Astrocyte (in vitro differentiated cells and primary cell): ENCODE data around the gene DIP2A. TPM values are rescaled to one million over a fixed set of nuclear protein-coding genes. Genes with fewer than 3 reads are reported as not detected.

Experiments used
- DNase-seq: peaks from one replicate; pipeline ENCODE4 v3.0.0-alpha.2; 2010; ENCODE audit warnings: low read depth
- FAIRE-seq: peaks from 2 replicates; lab custom pipeline; 2011; peaks lifted over from hg19 to GRCh38; lab: Jason Lieb, UNC
- H2AFZ ChIP-seq: 2 replicates; pipeline ENCODE4 v1.6.0; 2012; ENCODE audit warnings: low read depth, low read length, inconsistent platforms
- H3K27ac ChIP-seq: 2 replicates; pipeline ENCODE4 v1.5.1; 2011; ENCODE audit warnings: low read depth, low read length, inconsistent platforms
- H3K27me3 ChIP-seq: 2 replicates; pipeline ENCODE4 v1.6.0; 2011; ENCODE audit warnings: low read length, inconsistent platforms; ENCODE audit not compliant: insufficient read depth
- H3K36me3 ChIP-seq: 2 replicates; pipeline ENCODE4 v1.5.1; 2011; ENCODE audit warnings: low read length, inconsistent platforms; ENCODE audit not compliant: insufficient read depth
- H3K4me1 ChIP-seq: 2 replicates; pipeline ENCODE4 v1.5.1; 2011; ENCODE audit warnings: low read length, inconsistent platforms; ENCODE audit not compliant: insufficient read depth
- H3K4me2 ChIP-seq: 2 replicates; pipeline ENCODE4 v1.6.0; 2012; ENCODE audit warnings: low read length, inconsistent platforms
- H3K4me3 ChIP-seq: 2 replicates; pipeline ENCODE4 v1.5.1; 2011; ENCODE audit warnings: low read depth, mild to moderate bottlenecking, low read length, inconsistent platforms; ENCODE audit not compliant: insufficient read depth
- H3K79me2 ChIP-seq: 2 replicates; pipeline ENCODE4 v1.6.0; 2012; ENCODE audit warnings: mild to moderate bottlenecking, low read length, inconsistent platforms; ENCODE audit not compliant: insufficient read depth
- H3K9ac ChIP-seq: 2 replicates; pipeline ENCODE4 v1.6.0; 2012; ENCODE audit warnings: mild to moderate bottlenecking, low read length, inconsistent platforms
- H3K9me3 ChIP-seq: 2 replicates; pipeline ENCODE4 v1.5.1; 2012; ENCODE audit warnings: low read depth, mild to moderate bottlenecking, low read length, inconsistent platforms; ENCODE audit not compliant: insufficient read depth
- H4K20me1 ChIP-seq: 2 replicates; pipeline ENCODE4 v1.6.0; 2012; ENCODE audit warnings: low read length, inconsistent platforms; ENCODE audit not compliant: insufficient read depth
- H3K27ac Mint-ChIP-seq: one replicate; pipeline ENCODE4 v1.8.0; 2021; ENCODE audit warnings: mild to moderate bottlenecking, mixed read lengths; ENCODE audit not compliant: unreplicated experiment
- H3K27me3 Mint-ChIP-seq: one replicate; pipeline ENCODE4 v1.8.0; 2021; ENCODE audit warnings: low read depth, mixed read lengths; ENCODE audit not compliant: unreplicated experiment
- H3K36me3 Mint-ChIP-seq: one replicate; pipeline ENCODE4 v1.8.0; 2021; ENCODE audit warnings: low read depth, mixed read lengths; ENCODE audit not compliant: unreplicated experiment
- H3K4me1 Mint-ChIP-seq: one replicate; pipeline ENCODE4 v1.8.0; 2021; ENCODE audit warnings: low read depth, mixed read lengths; ENCODE audit not compliant: unreplicated experiment
- H3K4me3 Mint-ChIP-seq: one replicate; pipeline ENCODE4 v1.8.0; 2021; ENCODE audit warnings: mild to moderate bottlenecking, moderate library complexity, mixed read lengths; ENCODE audit not compliant: unreplicated experiment
- H3K9me3 Mint-ChIP-seq: one replicate; pipeline ENCODE4 v1.8.0; 2021; ENCODE audit warnings: mild to moderate bottlenecking, mixed read lengths; ENCODE audit not compliant: unreplicated experiment
- EZH2 ChIP-seq: IDR thresholded peaks from 2 replicates; pipeline ENCODE4 v1.6.1; 2012; ENCODE audit warnings: mild to moderate bottlenecking, low read length, inconsistent platforms; ENCODE audit not compliant: insufficient read depth
- total RNA-seq: library from RNA; stranded (reverse); gene quantifications from 2 replicates; pipeline ENCODE4 v1.2.1, GENCODE V29; 2021
- TF ChIP-seq, protein P1 (sequence below): IDR thresholded peaks from 2 replicates; pipeline ENCODE4 v1.5.1; 2011; ENCODE audit warnings: low read depth, mild to moderate bottlenecking, inconsistent platforms, low read length, moderate library complexity; ENCODE audit not compliant: insufficient read depth

DIP2A gene
- total RNA-seq, 1 donor from 2014 or later: 35.4 TPM

DNA sequence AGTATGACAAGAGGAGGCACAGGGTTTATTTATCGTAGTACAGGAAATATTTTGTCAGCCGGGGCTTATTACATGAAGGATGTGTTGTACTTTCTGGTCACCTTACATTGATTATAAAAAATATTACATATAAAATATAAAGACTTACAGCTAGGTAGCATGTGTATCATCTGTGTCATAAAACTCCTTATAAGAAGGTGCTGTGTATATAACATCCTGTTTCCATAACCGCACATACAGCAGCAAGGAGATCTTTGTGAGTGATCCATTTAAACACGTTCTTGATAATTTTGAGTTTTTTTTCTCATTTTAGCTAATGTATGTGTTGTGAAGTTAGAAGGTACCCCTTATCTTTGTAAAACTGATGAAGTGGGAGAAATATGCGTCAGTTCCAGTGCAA, 86.1 kb downstream of the DIP2A start:
- H3K36me3 ChIP-seq: peaks cover 17% of the 10 kb centered on the region
- no peaks in the 10 kb centered on the region for H3K4me1 Mint-ChIP-seq

DNA sequence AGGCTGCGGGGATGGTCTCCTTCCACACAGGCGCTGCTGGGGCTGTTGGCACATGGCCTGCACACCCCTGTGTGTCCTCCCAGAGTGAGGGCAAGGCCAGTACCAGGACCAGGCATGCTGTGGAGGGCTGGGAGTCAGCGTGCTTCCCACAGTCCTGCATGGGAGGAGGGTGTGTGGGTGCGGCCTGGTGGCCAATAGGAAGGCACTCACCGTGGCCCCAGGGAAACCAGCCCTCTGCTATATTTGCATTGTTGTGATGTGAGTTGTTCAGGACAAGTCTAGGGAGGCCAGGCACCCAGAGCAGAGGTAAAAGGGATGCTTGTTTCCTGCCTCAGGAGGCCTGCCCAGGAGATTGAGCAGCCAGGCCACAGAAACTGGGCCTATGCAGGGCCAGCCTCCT, 86.7 kb downstream of the DIP2A start:
- no peak overlapping the region for H3K27ac ChIP-seq
- TF ChIP-seq, protein P1, sequence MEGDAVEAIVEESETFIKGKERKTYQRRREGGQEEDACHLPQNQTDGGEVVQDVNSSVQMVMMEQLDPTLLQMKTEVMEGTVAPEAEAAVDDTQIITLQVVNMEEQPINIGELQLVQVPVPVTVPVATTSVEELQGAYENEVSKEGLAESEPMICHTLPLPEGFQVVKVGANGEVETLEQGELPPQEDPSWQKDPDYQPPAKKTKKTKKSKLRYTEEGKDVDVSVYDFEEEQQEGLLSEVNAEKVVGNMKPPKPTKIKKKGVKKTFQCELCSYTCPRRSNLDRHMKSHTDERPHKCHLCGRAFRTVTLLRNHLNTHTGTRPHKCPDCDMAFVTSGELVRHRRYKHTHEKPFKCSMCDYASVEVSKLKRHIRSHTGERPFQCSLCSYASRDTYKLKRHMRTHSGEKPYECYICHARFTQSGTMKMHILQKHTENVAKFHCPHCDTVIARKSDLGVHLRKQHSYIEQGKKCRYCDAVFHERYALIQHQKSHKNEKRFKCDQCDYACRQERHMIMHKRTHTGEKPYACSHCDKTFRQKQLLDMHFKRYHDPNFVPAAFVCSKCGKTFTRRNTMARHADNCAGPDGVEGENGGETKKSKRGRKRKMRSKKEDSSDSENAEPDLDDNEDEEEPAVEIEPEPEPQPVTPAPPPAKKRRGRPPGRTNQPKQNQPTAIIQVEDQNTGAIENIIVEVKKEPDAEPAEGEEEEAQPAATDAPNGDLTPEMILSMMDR: no peak
- no peak for TF ChIP-seq EZH2
- H3K27me3 Mint-ChIP-seq: no peaks in the 10 kb centered on the region
- H3K9ac ChIP-seq: no peak overlapping the region
- H3K4me1 ChIP-seq: no peaks in the 10 kb centered on the region
- H3K4me3 ChIP-seq: no peak overlapping the region
- H3K4me2 ChIP-seq: no peak overlapping the region
- peaks cover 9% of the 10 kb centered on the region for H4K20me1 ChIP-seq
- H3K9me3 ChIP-seq: no peaks in the 10 kb centered on the region
- H3K36me3 ChIP-seq: peaks cover 16% of the 10 kb centered on the region
- H3K79me2 ChIP-seq: no peaks in the 10 kb centered on the region
- no peaks in the 10 kb centered on the region for H3K9me3 Mint-ChIP-seq
- no peaks in the 10 kb centered on the region for H3K27me3 ChIP-seq
- H3K36me3 Mint-ChIP-seq: peaks cover 19% of the 10 kb centered on the region
- FAIRE-seq (no peak), DNase-seq (no peak)
- no peak overlapping the region for H3K4me3 Mint-ChIP-seq
- no peaks in the 10 kb centered on the region for H3K4me1 Mint-ChIP-seq
- no peak overlapping the region for H3K27ac Mint-ChIP-seq
- H2AFZ ChIP-seq: no peak overlapping the region

More for the DNA sequence above, 86.1 kb downstream of the DIP2A start:
- no peaks in the 10 kb centered on the region for H3K4me1 ChIP-seq
- DNase-seq: no peak
- peaks cover 9% of the 10 kb centered on the region for H4K20me1 ChIP-seq
- Mint-ChIP-seq H3K9me3 (no peaks in the 10 kb centered on the region), H3K4me3 (no peak overlapping the region), H3K27ac (no peak overlapping the region), H3K27me3 (no peaks in the 10 kb centered on the region), H3K36me3 (peaks cover 20% of the 10 kb centered on the region)
- H3K79me2 ChIP-seq: no peaks in the 10 kb centered on the region
- H3K4me3 ChIP-seq: no peak overlapping the region
- H3K27me3 ChIP-seq: no peaks in the 10 kb centered on the region
- H2AFZ ChIP-seq: no peak overlapping the region
- no peak overlapping the region for H3K9ac ChIP-seq
- H3K9me3 ChIP-seq: no peaks in the 10 kb centered on the region
- TF ChIP-seq EZH2: no peak
- TF ChIP-seq, protein P1: no peak
- H3K4me2 ChIP-seq: no peak overlapping the region
- FAIRE-seq: no peak
- H3K27ac ChIP-seq: no peak overlapping the region

DNA sequence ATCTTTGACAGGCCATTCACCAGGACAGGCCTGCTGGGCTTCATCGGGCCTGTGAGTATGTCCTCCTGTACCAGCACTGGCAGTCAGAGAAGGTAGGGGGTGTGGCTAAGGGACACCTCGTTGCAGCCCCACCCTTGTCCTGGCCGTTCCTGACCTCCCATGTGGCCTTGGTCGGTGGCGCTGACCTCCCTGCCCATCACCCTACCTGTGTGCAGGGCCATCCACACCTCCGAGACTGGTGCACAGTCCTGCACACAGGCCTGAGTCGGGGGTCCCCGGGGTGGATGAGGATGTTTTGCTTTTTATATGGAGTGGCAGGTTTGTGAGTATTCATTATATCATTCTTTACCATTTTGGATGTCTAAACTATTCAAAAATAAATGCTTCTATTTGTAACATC, 87.2 kb downstream of the DIP2A start:
- Mint-ChIP-seq H3K27ac (no peak overlapping the region), H3K27me3 (no peaks in the 10 kb centered on the region), H3K4me1 (no peaks in the 10 kb centered on the region), H3K4me3 (no peak overlapping the region), H3K9me3 (no peaks in the 10 kb centered on the region), H3K36me3 (peaks cover 18% of the 10 kb centered on the region)
- H3K27ac ChIP-seq: no peak overlapping the region
- no peak for TF ChIP-seq EZH2
- TF ChIP-seq, protein P1: no peak
- H2AFZ ChIP-seq: no peak overlapping the region
- H3K4me2 ChIP-seq: no peak overlapping the region
- H3K9ac ChIP-seq: no peak overlapping the region
- no peaks in the 10 kb centered on the region for H3K4me1 ChIP-seq
- no peaks in the 10 kb centered on the region for H3K9me3 ChIP-seq
- no peak for DNase-seq
- no peak overlapping the region for H3K4me3 ChIP-seq
- peaks cover 21% of the 10 kb centered on the region for H3K36me3 ChIP-seq
- no peaks in the 10 kb centered on the region for H3K27me3 ChIP-seq
- FAIRE-seq: no peak
- H3K79me2 ChIP-seq: no peaks in the 10 kb centered on the region
- peaks cover 9% of the 10 kb centered on the region for H4K20me1 ChIP-seq
